DMS79 treated with DMSO at 0.1 percent for 48 hours (cell line): ENCODE data around the gene CADM2.

Experiments used
- DNase-seq: peaks from one replicate; lab custom pipeline; 2025; lab: John Stamatoyannopoulos, UW

Gene CADM2

GRCh38 chr3:85808755-85809154 lies 850.0 kb downstream of the CADM2 start:
- no peak for DNase-seq

GRCh38 chr3:85821130-85821756 lies 862.5 kb downstream of the CADM2 start:
- no peak for DNase-seq

- peak; percentile 5 for DNase-seq
Observed at GRCh38 chr3:85835857-85836440, 877.2 kb downstream of the CADM2 start.

GRCh38 chr3:85837402-85837801 lies 878.6 kb downstream of the CADM2 start:
- no peak for DNase-seq

GRCh38 chr3:85838921-85839320 lies 880.1 kb downstream of the CADM2 start:
- peak; percentile 2 for DNase-seq

- DNase-seq, result no peak
Observed at GRCh38 chr3:85842081-85842480, 883.3 kb downstream of the CADM2 start.

- DNase-seq, result no peak
Observed at GRCh38 chr3:85846940-85847339, 888.2 kb downstream of the CADM2 start.

- no peak for DNase-seq
Observed at GRCh38 chr3:85851071-85851470, 892.3 kb downstream of the CADM2 start.

- DNase-seq, result no peak
Observed at GRCh38 chr3:85853805-85854204, 895.0 kb downstream of the CADM2 start.

GRCh38 chr3:85862893-85863455 lies 904.2 kb downstream of the CADM2 start:
- DNase-seq, result no peak

- DNase-seq, result no peak
Observed at GRCh38 chr3:85864896-85865295, 906.1 kb downstream of the CADM2 start.

- no peak for DNase-seq
Observed at GRCh38 chr3:85867072-85867471, 908.3 kb downstream of the CADM2 start.

- DNase-seq, result no peak
Observed at GRCh38 chr3:85875589-85875988, 916.8 kb downstream of the CADM2 start.

GRCh38 chr3:85877631-85878030 lies 918.8 kb downstream of the CADM2 start:
- DNase-seq, result no peak

- DNase-seq, result no peak
Observed at GRCh38 chr3:85881833-85882393, 923.1 kb downstream of the CADM2 start.

GRCh38 chr3:85890043-85890555 lies 931.3 kb downstream of the CADM2 start:
- no peak for DNase-seq

GRCh38 chr3:85903434-85903833 lies 944.6 kb downstream of the CADM2 start:
- DNase-seq, result no peak

- no peak for DNase-seq
Observed at GRCh38 chr3:85912980-85913379, 954.2 kb downstream of the CADM2 start.

- no peak for DNase-seq
Observed at GRCh38 chr3:85922374-85922773, 963.6 kb downstream of the CADM2 start.

GRCh38 chr3:85930718-85931117 lies 971.9 kb downstream of the CADM2 start:
- no peak for DNase-seq

GRCh38 chr3:85933326-85933725 lies 974.5 kb downstream of the CADM2 start:
- no peak for DNase-seq

GRCh38 chr3:85935171-85935570 lies 976.4 kb downstream of the CADM2 start:
- DNase-seq, result peak; percentile 1

- peak; percentile 10 for DNase-seq
Observed at GRCh38 chr3:85939074-85939482, 980.3 kb downstream of the CADM2 start.
